Amygdala (tissue), 56 donors: ENCODE data around the gene PRSS36.
"Not testable (repeated sequence)": the region's sequence is repeated elsewhere in the genome, so short reads cannot be mapped to it uniquely, and the experiment has no call there.

Experiments used
- DNase-seq, 56 donors: peaks; one replicate each; lab custom pipeline; 2025; lab: John Stamatoyannopoulos, UW

The PRSS36 gene

DNA sequence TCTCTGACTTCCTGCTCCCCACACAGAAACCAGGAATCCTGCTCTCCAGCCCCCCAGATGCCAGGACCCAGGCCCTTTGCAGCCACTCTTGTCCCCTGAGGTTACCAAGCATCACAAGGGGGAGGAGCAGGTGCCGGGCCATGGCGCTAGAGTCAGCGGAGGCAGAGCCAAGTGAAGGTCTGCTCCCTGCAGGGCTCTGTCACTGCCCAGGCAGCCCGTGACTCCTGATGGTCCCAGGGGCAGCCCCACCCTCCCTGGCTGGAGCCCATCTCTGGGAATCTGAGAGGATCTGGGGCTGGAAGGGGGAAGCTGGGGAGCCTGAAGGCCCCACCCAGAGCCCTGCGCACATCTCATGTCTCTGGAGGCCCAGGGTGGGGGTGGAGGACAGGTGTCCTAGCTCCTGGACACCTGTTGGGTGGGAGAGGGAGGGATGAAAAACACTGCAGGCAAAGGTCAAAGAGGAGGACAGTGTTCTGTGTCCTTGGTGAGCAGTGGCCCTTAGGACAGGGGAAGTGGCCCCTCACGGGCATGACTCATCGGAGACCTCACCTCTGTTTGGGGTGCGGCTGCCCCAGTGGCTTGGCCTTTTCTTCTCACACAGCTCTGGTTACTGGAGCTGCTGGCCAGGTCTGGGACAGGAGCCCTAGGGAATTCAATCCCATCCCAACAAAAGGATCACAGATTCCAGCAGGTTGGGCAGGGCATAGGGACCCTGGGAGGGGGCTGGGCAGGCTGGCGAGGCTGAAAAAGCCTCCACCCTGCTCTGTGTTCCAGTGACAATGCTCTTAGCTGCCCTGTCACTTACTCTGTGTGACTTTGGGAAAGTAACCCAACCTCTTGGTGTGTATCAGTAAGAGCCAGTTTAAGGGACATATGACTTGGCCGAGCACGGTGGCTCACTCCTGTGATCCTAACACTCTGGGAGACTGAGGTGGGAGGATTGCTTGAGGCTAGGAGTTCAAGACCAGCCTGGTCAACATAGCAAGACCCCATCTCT lies at the start of gene PRSS36:
PRSS36 (minus strand) TSS at position 173 of the 997 bp plus-strand sequence; CDS start at position 142, 31 bp downstream.
- DNase-seq = no peak

DNA sequence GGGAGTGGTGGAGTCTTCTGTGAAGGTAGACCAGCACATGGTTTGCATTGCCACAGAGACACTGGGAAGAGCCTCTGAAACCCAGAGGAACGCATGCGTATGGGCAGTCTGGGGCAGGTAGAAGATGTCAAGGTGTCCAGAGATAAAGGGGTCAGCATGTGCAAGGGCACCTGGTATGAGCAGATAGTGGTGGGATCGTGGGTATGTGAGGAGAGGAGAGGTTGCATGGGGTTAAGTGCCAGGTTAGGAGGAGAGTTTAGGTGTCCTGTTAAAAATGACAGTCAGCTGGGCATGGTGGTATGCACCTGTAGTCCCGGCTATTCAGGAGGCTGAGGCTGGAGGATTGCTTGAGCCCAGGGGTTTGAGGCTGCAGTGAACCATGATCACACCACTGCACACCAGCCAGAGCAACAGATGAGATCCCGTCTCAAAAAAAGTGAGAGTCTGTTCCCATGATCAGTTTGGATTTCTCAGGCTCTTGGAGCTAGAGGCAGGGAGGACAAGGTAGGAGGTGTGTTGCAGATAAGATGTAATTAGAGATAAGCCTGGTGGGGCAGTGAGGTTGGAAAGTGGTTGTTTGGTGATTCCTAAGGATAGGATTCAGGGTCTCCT lies 49.7 kb upstream of the PRSS36 start:
- DNase-seq = no peak

DNA sequence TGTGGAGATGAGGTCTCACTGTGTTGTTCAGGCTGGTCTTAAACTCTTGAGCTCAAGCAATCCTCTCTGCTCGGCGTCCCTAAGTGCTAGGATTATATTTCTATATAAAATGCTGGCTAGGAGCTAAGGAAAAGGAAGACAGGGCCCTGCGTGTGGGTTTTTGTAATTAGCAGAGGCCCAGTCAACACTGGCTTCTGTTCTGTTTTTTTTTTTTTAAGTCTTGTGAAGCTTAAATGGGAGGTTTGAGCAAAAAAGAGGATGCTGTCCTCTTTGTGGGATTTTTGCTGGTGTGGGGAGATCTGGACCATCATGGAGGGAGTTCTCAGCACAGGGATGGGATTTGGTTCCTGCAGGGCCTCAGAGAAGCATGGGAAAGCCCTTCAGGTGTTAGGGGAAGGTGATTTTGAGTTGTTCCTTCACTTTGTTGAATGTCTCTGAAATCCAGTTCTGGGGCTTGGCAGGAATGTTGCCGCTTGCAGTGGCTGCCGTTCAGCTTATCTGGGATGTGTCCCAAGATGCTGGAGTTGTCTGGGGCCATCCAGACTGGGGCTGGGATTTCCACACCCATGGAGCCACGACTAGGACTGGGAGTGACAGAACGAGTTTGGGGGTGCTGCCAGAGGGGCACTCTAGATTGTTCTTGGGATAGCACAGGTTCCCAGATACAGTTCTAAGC lies 48.5 kb upstream of the PRSS36 start:
- no peak for DNase-seq

DNA sequence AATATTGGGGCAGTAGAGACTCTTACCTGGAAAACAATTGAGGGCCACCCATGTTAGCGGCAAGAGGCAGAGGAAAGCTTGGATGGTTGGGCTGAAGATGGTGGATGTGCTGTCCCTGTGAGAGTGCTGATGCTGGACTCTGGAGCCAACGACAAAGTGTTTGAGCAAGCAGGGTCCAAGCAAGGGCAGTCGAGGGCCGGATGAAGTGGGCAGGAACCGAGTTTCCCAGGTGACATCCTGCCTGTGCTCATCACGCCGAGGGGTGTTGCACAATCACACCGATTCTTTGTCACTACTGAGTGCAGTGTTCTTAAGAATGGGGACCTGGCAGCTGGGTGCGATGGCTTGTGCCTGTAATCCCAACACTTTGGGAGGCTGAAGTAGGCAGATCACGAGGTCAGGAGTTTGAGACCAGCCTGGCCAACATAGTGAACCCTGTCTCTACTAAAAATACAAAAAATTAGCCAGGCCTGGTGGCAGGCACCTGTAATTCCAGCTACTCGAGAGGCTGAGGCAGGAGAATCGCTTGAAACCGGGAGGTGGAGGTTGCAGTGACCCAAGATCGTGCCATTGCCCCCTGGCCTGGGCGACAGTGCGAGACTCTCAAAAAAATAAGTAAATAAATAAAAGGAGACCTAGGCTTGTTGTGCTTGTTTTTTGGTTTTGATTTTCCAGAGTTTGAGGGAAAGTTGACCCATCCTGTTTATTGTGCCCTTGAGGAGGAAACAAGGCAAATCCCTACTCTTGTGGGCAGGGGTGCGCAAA lies 46.6 kb upstream of the PRSS36 start:
- DNase-seq = no peak

DNA sequence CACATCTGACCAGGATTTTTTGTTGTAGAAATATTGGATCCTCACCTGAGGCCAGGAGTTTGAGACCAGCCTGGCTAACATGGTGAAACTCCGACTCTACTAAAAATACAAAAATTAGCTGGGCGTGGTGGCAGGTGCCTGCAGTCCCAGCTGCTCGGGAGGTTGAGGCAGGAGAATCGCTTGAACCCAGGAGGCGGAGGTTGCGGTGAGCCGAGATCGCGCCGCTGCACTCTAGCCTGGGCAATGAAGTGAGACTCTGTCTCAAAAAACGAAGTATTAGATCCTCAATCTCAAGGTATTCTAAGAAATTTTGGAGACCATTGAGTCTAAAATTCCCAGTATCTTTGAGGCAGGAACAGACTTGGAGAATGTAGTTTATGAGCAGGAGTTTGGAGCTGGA lies 46.0 kb upstream of the PRSS36 start:
- DNase-seq = not testable (repeated sequence)

DNA sequence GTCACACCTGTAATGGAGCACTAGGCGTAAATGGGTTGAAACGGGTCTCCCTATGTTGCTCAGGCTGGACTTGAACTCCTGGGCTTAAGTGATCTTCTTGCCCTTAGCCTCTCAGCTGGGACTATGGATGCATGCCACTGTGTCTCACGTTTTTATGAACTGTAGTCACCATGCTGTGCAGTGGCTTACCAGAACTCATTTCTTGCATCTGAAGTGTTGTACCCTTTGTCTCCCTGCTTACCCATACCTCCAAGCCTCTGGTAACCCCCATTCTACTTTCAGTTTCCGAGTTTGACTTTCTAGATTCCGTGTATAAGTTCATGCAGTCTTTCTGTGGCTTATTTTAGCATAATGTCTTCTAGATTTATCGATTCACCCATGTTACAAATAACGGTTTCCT lies 45.0 kb upstream of the PRSS36 start:
- DNase-seq = no peak

DNA sequence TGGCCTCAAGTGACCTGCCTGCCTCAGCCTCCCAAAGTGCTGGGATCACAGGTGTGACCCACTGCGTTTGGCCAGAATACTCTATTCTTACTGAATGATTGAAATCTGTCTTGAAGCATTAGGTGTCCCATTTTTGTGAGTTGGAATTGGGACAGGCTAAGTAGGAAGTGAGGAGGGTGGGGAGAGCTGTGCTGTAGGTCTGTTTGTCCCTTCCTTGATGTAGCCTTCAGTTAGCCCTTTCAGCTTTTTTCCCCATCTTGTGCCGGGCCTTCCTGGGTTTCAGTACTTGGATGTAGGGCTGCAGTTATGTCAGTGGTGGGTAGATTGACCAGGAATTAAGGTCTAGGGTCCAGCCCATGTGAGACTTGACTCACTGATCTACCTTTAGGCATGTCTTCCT lies 44.0 kb upstream of the PRSS36 start:
- no peak for DNase-seq

DNA sequence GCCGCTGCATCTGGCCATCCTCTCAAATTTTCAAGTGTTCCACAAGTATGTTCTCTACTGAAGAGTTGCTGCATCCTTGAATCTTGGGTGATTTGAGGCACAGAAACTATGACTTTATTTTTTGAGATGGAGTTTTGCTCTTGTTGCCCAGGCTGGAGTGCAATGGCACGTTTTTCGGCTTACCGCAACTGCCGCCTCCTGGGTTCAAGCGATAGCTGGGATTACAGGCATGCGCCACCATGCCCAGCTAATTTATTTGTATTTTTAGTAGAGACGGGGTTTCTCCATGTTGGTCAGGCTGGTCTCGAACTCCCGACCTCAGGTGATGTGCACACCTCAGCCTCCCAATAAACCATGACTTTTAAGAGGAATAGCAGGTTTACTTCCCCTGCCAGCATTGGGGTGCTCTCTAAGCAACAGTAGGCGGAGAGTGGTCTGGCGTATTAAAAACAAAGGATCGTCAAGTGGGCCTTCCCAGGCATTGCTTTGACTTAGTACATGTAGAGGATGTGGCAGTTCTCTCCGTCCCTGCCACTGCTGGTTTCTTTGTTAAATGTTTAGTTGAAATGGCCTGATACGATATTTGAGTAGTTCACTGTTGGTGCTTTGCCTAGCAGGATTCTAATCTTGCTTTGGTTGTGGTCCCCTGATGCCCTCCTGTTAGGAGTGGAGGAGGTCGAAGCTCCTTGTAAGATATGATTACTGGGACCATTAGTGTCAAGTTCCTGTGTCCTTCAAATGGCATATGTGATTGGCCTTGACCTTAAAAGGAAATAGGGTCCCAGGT lies 43.2 kb upstream of the PRSS36 start:
- no peak for DNase-seq

DNA sequence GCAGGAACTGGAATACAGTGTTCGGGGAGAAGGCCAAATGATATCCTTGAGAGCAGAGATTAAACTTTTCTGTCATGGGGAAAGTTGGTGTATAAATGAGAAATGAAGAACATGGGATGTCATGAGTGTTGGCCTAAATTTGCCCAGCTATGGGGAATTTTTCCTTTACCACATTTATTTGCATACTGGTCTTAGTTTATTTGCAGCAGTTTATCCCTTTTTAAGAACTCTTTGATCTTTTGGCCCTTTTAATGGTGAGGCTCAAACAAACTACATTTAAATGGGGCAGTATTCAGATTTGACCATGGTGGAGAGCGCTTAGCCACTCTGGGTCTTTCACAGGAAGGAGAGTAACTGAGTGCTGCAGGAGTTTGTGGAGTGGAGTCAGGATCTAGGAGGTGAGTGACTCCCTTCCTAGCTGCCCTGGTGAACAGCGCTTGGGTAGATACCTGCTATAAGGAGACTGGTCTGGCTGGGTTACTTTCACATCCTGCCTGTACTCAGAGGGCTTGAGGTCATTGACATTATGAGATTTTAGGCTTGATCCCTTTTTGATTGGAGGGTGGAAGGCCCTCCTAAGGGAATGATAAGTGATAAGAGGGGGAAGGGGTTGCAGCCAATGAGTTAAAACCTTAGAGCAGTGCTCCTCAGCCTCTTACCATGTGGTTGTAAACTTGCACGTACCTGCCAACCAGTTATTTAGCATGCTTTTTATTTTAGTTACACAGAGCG lies 42.0 kb upstream of the PRSS36 start:
- DNase-seq = no peak

DNA sequence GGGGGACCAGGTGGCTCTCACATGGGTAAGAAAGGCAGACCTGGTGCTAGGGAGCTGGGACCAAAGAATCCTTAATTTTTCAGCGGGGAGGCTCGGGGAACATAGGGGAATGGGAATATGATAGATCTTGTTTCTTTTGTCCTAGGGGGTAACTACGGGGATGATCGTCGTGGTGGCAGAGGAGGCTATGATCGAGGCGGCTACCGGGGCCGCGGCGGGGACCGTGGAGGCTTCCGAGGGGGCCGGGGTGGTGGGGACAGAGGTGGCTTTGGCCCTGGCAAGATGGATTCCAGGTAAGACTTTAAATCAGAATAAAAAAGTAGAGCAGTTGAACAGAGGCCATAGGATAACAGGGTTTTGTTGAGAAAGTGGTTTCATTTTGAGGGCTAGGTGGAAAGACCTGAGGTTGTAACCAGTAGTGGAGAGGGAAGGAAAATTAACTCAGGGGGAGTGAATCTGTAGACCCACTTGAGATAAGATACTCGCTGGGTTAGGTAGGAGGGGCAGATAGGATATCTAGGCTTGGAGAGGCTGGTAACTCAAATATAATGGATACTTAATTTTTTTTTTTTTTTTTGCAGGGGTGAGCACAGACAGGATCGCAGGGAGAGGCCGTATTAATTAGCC lies 41.1 kb upstream of the PRSS36 start:
- DNase-seq = no peak

DNA sequence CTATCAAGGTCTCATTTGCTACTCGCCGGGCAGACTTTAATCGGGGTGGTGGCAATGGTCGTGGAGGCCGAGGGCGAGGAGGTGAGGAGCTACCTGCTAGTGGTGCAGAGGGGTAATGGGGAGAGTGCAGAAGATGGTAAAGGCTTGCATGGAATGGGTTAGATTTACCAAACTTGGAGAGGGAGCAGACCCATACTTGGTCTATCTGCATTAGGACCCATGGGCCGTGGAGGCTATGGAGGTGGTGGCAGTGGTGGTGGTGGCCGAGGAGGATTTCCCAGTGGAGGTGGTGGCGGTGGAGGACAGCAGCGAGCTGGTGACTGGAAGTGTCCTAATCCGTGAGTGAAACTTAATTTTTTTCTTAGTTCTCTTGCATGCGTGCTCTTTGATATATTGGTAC lies 40.2 kb upstream of the PRSS36 start:
- no peak for DNase-seq

DNA sequence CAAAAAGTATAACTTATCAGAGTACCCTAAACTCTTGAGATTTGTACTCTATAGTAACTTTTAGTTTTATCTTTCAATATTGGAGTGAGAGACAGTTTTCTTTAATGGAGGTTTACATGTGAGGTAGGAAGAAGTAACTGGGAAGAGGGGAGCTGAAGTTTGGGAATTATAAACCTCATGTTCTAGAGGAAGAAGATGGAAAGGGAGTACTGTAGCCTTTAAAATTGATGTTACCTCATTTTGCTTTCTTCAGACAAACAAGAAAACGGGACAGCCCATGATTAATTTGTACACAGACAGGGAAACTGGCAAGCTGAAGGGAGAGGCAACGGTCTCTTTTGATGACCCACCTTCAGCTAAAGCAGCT lies 39.5 kb upstream of the PRSS36 start:
- no peak for DNase-seq

DNA sequence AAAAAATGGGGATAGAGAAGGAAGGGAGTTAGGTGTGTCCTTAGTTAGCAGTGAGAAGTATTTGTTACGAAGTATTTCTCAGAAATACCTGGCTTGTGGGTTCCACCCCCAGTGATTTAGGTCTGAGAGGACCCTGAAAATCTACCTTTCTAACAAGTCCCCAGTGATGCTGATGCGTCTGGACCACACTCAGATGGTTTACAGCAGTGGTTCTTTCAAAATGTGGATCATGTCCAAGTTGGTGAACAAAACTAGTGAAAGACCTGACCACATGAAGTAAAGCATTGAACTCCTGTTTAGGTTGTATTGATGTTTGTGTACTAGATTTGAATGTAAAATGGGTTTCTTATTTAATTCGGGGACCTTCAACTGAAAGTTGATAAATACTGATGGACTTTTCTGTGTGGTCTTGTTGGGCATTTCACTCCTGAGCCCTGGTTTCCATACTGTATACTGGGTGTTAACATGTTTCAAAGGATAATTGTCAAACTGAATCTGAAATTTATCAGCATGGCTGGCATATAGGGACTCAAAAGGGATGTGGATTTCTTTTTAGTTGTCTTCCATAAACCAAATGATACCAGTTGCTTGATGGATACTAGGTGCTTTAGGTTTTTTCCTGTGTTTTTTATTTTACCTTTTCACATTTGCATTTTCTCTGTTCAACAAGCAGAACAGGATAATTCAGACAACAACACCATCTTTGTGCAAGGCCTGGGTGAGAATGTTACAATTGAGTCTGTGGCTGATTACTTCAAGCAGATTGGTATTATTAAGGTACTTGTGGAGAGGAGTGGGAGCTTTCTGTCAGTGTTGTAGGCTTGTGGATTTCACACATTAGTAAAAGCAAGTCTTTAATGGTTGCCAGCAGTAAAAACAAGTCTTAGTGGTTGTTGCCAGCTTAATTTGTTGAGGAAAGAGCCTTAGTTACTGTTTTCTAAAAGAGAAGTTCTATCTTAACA lies 38.9 kb upstream of the PRSS36 start:
- no peak for DNase-seq

DNA sequence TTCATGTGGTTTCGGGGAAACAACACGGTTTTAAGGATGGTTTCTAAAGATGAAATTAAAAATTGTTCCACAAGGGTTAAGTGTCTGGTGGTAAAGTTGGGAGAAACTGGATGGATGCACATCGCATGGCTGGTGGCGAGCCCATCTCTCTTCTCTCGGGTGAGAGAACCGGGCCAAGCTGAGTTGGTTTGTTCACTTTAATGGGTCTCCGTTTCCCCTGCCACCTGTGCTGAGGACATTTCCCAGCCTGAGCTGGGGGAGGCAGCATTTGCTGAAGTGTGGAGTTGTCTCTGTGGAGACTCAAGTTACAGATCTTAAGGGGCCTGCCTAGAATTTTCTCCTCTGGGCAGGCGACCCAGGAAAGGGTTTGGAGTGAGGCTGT lies 37.9 kb upstream of the PRSS36 start:
- DNase-seq = no peak

DNA sequence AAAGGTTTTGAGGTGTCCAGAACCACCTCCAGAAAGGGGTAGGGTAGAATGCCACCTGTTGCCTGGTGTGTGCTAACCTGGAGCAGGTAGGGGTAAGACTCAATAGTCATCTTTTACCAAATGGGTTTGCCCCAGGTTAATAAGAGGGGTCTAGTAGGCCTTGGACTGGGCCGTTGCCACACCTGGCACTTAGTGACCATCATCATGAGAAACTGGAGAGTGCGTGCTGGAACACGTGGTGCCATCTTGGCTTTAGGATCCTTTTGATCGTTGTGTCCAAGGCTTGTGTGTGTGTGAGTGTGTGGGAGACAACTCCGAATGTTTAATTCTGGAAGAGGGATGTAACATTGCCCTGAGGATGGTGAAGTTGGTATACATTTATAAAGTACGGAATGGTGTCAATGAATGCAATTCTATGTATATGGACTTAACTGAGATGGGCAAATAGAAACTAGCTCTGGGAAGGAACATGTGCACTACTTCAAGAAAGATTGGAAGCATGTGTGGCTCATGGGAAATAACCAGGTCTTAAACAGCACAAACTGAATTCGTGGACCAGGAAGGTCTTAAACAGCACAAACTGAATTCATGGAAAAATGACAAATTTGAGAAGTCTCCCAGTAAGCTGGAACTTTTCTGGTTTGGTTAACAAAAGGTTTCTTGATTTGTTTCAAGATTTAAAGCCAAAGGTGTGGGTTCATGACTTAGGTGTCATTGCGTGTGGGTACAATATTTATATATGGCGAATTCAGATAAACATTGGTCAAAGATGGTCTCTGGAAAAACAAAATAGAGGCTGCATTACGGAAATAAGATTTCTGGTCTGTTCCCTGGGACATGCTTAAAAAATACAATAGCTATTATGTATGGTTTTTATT lies 37.3 kb upstream of the PRSS36 start:
- DNase-seq = no peak

DNA sequence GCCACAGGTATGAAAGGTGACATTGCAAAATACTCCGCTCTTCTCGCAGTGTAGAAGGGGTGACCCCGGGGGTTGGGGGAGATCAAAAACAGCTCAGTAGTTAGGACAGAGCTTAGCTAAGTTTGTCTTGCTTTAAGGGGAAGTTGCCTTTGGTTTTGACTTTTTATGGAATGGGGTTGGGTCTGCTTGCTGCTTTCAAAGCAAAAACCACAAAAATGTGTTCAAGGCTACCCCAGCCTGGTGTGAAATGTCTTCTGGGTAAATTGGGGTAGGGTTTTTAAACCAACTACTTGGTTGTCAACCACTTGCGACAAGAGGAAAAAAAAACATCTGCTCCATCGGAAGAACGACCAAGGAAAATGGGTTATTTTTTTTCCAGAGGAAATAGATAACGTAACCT lies 36.3 kb upstream of the PRSS36 start:
- no peak for DNase-seq

DNA sequence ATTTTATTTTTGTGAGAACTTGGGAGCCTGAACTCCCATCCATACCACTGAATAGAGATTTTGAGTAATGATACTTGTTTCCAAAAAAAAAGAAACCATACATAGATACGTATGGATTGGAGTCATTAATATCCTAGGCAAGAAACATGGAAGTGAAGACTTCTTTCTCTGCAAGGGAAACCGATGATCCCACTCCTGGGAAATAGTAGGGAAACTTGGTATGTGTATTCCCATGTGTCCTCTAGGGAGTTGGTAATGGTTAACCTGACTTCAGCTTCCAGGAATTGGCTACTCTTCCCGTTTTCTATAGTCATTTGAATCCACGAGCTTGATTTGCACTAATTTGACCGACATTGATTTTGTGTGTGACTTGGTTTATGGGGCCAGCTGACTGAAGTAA lies 35.5 kb upstream of the PRSS36 start:
- no peak for DNase-seq
